Hematopoietic multipotent progenitor cell (in vitro differentiated cells): ENCODE results near the gene LRIG1. TPM values are rescaled to one million over a fixed set of nuclear protein-coding genes. Genes with fewer than 3 reads are reported as not detected.

Source experiments
- DNase-seq, 3 donors: peaks; one replicate each; pipeline ENCODE4 v3.0.0-alpha.2; 2011 to 2015; ENCODE audit warnings: low read depth in 2 of 3, low spot score in 2 of 3
- total RNA-seq: library from RNA; depleted of rRNA; stranded (reverse); fragments of >200 nt; gene quantifications from one replicate; pipeline ENCODE4 v1.2.3, GENCODE V29; 2012

Gene LRIG1, protein sequence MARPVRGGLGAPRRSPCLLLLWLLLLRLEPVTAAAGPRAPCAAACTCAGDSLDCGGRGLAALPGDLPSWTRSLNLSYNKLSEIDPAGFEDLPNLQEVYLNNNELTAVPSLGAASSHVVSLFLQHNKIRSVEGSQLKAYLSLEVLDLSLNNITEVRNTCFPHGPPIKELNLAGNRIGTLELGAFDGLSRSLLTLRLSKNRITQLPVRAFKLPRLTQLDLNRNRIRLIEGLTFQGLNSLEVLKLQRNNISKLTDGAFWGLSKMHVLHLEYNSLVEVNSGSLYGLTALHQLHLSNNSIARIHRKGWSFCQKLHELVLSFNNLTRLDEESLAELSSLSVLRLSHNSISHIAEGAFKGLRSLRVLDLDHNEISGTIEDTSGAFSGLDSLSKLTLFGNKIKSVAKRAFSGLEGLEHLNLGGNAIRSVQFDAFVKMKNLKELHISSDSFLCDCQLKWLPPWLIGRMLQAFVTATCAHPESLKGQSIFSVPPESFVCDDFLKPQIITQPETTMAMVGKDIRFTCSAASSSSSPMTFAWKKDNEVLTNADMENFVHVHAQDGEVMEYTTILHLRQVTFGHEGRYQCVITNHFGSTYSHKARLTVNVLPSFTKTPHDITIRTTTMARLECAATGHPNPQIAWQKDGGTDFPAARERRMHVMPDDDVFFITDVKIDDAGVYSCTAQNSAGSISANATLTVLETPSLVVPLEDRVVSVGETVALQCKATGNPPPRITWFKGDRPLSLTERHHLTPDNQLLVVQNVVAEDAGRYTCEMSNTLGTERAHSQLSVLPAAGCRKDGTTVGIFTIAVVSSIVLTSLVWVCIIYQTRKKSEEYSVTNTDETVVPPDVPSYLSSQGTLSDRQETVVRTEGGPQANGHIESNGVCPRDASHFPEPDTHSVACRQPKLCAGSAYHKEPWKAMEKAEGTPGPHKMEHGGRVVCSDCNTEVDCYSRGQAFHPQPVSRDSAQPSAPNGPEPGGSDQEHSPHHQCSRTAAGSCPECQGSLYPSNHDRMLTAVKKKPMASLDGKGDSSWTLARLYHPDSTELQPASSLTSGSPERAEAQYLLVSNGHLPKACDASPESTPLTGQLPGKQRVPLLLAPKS
- total RNA-seq: 12.9 TPM

DNA sequence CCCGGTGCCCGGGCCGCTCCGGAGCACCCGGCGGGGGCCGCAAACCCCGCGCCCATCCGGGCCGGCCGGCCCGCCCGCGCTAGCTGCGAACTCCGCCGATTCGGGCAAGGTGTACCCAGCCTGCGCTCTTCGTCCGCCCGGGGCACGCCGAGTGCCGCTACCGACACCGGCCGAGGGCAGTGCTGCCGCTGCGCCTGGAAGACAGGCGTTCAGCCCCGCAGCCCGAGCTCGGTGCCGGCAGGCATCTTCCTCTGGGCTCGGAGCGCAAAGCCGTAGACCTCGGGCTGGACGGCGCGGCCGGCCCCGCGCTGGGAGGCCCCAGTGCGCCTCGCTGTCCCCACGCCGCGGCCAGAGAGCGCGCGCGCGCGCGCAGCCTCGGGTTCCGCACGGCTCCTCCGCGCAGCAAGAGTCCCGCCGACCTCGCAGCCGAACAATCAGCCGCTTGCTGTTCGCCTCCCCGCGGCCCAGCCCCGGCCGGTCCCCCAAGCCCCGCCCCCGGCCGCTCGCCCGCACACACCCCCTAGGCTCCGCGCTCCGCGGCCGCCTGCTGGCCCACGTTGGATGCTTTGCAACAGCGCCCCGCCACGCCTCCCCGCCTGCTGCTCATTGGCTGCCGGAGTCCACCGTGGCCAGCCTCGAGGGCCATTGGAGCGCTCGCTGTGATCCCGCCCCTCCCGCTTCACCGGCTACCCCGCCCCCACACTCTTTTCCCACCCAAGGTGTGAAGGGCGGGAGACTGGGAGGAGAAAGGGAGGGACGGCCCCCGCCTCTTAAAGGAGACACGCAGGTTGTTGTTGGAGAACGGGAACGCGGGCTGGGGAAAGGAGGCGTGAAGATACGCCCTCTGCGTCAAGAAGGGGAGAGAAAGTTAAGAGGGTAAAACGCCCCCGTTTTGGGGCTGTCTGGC lies at the start of gene LRIG1:
LRIG1 (minus strand) TSS at position 447 of the 907 bp plus-strand sequence. CDS start 615 bp downstream, outside the sequence.
- peak; percentile 85 to 97 (median 96) for DNase-seq

DNA sequence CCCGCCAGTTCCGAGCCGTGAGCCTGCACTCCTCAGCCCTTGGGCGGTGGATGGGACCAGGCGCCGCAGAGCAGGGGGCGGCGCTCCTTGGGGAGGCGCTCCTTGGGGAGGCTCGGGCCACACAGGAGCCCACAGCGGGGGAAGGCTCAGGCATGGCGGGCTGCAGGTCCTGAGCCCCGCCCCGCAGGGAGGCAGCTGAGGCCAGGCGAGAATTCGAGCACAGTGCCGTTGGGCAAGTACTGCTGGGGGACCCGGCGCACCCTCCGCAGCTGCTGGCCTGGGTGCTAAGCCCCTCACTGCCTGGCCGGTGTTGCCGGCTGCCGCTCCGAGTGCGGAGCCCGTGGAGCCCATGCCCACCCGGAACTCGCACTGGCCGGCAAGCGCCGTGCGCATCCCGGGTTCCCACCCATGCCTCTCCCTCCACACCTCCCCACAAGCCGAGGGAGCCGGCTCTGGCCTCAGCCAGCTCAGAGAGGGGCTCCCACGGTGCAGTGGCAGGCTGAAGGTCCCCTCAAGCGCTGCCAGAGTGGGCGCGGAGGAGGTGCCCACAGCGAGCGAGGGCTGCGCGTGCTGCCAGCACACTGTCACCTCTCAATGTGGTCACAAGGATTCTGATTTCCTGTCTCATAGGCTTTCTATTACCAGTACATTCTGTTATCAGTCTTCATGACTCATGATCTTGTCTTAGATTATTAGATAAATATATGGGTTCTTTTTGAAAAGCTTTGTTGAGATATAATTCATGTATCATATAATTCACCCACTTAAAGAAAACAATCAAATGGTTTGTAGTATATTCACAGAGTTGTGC lies 44.0 kb upstream of the LRIG1 start:
- DNase-seq: no peak

DNA sequence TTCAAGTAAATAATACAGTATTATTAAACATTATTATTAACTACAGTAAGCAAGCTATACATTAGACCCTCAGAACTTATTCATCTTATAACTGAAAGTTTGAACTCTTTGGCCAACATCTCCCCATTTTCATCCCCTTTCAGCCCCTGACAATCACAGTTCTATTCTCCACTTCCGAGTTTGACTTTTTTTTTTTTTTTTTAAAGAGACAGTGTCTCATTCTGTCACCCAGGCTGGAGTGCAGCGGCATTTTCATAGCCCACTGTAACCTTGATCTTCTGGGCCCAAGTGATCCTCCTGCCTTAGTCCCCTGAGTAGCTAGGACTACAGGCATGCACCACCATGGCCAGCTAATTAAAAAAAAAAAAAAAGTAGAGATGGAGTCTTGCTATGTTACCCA lies 41.3 kb upstream of the LRIG1 start:
- no peak for DNase-seq

DNA sequence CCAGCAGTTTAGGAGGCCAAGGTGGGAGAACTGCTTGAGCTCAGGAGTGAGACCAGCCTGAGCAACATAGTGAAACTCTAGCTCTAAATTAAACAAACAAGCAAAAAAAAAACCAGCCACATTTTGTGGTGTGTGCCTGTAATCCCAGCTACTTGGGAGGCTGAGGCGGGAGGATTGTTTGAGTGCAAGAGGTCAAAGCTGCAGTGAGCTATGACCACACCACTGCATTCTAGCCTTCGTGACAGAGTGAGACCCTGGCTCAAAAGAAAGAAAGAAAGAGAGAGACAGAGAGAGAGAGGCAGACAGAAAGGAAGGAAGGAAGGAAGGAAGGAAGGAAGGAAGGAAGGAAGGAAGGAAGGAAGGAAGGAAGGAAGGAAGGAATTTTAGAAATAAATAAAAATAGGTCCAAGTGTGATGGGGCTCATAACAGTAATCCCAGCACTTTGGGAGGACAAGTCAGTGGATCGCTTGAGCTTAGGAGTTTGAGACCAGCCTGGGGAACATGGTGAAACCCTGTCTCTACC lies 38.7 kb upstream of the LRIG1 start:
- DNase-seq: no peak

DNA sequence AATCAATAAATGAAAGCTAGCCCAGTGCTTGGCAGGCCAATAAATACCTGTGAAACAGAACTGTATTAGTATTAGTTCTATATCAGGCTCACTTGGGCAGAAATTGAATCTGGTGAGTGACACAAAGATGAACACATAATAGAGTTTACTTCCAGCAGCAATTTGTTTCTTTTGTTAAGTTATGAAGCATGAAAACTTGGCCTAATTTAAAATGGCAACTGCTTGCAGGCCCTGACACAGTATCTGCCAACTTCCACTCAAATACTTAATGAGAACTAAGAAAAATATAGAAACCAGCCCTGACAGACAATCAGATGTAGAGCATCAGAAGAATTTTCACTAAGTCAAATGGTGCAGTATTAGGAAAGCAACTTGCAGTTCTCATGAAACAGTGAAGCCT lies 37.6 kb upstream of the LRIG1 start:
- no peak for DNase-seq

DNA sequence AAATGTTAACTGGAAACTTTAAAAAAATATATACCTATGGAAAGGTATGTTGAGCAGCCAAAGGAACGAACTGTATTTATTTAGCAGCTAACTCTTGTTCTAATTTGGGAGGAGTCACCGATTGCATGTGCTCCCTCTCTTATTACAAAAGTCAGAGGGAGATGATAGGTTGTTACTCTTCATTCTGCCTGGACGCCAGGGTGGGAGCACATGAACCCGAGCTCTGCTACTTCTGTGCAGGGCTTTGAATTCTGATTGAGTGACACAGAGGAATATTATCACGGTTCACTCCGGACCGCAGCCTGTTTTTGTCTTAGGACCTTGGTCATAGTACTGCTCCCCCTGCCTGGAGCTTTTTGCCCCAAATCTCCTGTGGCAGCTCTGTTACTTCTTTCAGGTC lies 36.9 kb upstream of the LRIG1 start:
- no peak for DNase-seq

DNA sequence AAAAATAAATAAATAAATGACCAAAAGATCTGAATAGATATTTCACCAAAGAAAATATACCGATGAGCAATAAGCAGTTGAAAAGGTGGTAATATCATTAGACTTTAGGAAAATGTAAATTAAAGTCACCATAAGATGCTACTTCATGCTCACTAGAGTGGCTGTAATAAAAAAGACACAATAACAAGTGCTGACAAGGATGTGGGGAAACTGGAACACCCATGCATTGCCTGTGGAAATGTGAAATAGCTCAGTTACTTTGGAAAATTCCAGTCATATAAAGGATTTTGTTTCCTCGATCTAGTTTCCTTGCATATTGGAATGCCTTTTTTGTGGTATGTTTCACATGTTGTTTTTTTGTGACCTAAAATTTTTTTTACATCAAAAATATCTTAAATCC lies 36.0 kb upstream of the LRIG1 start:
- DNase-seq: no peak

DNA sequence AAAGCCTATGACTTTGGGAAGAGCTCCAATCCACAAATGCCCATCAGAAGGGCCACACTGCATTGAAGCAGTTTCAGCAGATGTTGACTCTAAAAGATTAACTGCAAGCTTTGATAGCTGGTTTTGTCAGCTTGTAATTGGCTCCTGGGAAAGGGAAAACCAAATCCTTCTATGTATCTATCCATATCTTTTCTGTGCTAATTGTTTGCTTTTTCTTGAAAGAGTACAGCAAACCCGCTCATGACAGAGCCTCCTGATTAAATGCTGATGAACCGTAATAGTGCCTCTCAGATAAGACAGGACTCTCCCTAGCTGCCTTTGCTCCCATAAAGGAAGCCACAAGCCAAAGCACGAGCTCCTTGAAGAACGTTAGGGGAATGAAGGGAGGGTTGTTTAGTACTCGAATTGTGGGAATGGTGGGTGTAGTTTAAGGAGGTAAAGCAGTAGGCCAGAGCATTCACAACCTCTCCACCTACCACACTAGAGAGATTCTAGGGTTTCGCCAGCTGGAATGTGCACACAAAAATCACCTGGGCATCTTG lies 33.6 kb upstream of the LRIG1 start:
- DNase-seq: no peak

DNA sequence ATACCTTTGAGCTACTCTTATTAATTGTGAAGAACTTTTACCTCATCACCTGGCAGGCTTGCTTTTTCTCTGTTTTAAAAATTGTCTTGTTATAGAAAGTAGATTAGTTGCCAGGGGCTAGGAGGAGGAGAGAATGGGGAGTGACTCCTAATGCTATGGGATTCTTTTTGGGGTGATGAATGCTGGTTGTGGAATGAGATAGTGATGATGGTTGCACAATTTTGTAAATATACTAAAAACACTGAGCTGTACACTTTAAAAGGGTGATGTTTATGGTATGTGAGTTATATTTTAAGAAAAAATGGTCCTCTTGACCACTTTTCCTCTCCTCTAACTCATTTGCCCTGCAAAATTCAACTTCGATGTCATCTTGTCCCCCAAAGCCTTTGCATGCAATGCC lies 31.8 kb upstream of the LRIG1 start:
- DNase-seq: no peak

DNA sequence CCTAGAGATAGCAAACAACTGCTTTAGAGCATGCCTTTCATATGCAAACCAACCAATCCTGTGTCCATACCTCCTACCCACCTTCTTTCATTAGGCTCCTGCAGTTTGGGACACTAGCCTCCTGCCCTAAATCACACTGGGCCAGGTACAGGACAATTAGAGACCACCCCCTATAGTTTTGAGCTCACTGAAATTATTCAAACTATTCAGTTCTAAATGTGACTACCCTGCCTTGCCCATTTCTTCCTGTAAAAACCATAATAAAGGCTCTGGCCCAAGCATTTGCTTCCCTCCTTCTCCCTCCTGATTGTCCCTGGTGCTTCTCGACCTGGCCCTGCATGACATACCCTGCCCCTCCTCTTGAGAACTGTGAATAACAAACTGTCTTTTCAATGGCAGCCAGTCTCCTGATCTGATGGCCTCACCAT lies 31.4 kb upstream of the LRIG1 start:
- DNase-seq: no peak

DNA sequence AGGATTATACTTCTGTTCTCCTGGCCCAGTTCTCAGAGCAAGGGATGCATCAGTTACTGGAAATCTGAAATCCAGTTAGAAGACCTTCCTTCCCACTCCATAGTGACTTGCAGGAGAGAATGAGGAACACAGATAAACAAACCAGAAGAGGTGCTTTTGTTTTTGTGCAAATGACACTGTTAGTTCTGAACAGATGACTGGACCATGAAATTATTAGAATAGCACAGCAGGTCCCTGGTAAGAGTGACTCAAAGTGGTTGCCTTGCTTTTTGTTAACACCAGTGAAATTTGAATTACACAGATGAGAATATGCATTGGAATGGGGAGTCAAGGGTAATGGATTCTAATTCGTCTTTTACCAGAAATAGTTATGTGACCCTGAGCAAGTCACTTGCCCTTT lies 30.4 kb upstream of the LRIG1 start:
- DNase-seq: no peak

DNA sequence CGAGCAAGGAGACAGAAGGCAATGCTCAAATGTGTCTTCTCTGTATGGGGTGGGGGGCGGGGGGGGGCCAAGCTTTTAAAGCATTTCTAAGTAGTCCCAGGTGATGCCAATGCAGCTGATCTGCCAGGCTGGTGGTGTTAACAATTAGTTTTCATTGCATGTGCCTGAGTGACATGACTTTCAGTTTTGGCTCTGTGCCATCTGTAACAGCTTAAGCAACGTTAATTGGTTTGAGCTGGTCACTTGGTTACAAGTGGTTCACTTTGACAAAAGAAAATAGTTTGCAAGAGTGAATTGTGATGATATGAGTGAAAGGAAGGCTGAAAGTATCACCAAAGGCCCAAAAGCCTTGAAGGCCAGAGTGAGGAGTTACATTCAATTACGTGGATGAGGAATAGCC lies 26.4 kb upstream of the LRIG1 start:
- DNase-seq: no peak

DNA sequence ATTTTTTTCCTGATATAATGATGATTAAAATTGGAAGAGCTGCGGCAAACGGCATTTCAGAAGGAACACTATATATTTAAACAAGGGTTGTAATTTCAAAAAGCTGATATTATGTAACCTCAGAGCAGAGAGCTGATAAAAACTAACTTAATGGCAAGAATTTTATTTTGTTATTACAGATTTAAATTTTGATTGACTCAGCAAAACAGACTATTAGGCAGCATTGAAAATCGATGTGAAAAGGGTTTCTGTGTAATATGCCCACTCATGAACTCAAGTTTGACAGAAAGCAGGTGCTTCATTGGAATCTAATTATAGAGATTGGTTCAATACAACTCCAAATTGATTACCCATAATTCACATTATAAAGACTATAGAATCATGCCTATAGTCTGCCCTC lies 24.9 kb upstream of the LRIG1 start:
- DNase-seq: no peak

DNA sequence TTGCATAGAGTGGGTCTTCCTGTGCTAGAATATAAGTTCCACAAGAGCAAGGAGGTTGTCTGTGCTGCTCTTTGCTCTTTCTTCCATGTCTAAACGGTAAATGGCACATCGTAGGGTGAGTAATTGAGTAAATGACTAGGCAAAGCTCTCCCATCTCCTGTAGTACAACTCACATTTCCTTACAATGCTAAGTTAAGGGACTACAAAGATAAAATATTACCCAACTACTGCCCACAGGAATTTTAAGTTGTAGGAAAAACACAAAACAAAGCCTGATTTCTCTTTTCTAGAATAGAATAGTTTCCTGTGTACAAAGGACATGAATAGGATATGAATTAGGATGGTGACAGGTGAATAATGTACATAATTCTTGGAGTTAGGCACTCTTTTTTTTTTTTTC lies 19.9 kb upstream of the LRIG1 start:
- DNase-seq: no peak

DNA sequence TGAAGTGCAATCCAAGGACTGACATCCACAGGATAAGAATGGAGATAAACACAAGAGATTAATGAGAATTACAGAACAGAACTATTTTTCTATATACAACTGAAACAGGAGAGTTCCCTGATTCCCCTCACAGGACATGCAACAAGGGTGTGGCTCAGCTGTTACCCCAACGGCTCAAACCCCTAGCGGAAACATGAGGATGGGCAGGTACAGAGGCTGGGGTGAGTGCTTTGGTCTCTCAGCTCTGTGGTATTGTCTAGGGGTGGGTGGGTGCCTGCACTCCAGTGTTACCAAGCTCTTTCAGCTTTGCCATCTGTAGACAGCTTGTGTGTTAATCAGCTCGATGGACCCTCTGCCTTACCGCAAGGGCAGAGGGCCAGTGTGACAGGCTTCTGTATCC lies 17.8 kb upstream of the LRIG1 start:
- no peak for DNase-seq

DNA sequence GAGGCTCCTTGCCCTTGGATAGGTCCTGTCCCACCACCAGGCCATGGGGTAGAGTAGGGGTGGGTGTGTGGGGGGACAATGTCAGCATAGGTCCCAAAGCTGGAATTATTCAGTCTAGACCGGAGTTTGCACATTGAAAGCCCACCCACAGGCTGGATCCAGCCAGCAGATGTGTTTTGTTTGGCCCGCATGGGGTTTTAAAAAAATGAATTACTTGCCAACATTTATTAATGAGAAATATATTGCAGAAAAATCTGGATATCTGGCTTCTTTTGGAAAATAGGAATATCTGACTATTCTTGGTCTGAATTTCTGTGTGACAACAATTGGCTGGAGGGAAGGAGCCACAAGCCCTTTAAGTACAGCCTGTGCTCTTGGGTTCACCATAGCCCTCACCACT lies 17.3 kb upstream of the LRIG1 start:
- no peak for DNase-seq

DNA sequence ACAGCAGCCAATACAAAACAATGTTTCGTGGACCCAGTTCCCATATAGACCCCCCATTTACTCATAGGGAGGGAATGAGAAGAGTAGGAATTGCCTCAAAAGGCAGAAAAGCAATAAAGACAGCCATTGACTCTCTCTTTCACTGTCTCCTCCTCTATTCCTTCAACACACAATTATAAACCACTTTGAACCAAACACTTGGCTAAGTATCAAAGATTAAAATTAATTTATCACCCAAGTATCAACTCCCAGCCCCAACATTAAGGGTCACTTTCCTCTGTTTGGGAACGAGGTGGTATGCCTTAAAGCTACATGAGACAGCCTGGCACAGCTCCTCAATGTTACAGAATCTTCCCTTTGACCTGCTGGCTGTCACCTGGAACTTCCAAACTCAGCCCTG lies 16.4 kb upstream of the LRIG1 start:
- no peak for DNase-seq

DNA sequence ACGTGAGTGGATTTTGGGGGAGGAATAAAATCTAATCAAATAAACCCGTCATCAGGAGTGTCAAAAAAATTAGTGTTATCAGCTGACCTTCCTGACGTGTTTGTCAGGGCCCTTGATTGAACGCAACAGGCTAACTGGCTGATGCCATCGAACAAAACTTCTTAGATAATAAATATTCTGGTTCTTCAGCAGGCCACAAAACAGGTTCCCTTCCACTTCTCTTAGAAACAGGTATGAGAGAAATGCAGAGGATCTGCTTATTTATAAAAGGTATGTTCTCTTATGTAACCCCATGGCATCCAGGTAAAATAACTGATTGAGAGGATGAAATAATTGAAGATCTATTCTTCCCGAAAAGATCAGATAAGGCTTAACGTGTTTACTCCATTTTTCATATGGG lies 7.6 kb upstream of the LRIG1 start:
- no peak for DNase-seq
